Measurements from ENCODE around the gene ATXN10.

DNA sequence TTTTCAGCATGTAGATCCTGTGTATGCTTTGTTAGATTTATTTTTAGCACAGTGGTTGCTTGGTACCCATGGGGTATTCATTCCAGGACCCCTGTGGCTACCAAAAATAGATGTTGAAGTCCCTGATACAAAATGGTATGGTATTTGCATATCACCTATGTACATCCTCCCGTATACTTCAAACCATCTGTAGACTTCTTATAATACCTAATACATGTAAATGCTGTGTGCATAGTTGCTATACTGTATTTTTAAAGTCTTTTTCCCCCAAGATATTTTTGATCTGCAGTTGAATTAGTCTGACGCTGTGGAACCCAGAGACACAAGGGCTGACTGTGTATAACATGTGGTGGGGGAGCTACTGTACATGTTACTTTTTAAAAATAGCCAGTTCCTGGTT, 101.1 kb downstream of the ATXN10 start:
- TF ChIP-seq, protein P1, sequence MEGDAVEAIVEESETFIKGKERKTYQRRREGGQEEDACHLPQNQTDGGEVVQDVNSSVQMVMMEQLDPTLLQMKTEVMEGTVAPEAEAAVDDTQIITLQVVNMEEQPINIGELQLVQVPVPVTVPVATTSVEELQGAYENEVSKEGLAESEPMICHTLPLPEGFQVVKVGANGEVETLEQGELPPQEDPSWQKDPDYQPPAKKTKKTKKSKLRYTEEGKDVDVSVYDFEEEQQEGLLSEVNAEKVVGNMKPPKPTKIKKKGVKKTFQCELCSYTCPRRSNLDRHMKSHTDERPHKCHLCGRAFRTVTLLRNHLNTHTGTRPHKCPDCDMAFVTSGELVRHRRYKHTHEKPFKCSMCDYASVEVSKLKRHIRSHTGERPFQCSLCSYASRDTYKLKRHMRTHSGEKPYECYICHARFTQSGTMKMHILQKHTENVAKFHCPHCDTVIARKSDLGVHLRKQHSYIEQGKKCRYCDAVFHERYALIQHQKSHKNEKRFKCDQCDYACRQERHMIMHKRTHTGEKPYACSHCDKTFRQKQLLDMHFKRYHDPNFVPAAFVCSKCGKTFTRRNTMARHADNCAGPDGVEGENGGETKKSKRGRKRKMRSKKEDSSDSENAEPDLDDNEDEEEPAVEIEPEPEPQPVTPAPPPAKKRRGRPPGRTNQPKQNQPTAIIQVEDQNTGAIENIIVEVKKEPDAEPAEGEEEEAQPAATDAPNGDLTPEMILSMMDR (conservative IDR thresholded peaks at IDR 0.05 in 1 of 2, IDR thresholded peaks at IDR 0.05 in 1 of 2; ENCODE audit: low read depth in 1 of 2, low read length in 2 of 2): no peak
- TF ChIP-seq EZH2 (IDR thresholded peaks at IDR 0.05; ENCODE audit: low read length, missing control alignments): no peak

All from fibroblast of lung (primary cell).